PC-3 (cell line): ENCODE results near the gene MARF1. TPM values are rescaled to one million over a fixed set of nuclear protein-coding genes. Genes with fewer than 3 reads are reported as not detected.

Experiments used
- ATAC-seq: fragments of 200-7000 bp; cut with Tn5 transposase; 2 replicates; pipeline ENCODE4 v1.9.1; 2020; ENCODE audit warnings: mild to moderate bottlenecking, moderate library complexity
- BruUV-seq: library from RNA; stranded (reverse); fragments of 400-500 nt; replicated peaks from 2 replicates; lab custom pipeline; 2021; lab: Mats Ljungman, UMichigan
- CTCF ChIA-PET: fragments of 300-600 bp; sonication (Branson Sonifier 250); formaldehyde crosslinking; loops from one replicate; lab custom pipeline; 2022; ENCODE audit warnings: antibody characterized with exemption; lab: Charles Lee
- POLR2A ChIA-PET: fragments of 300-600 bp; sonication (Branson Sonifier 250); formaldehyde crosslinking; loops from one replicate; lab custom pipeline; 2022; ENCODE audit warnings: antibody characterized with exemption; ENCODE audit not compliant: unreplicated experiment; lab: Charles Lee
- DNase-seq: peaks from one replicate; pipeline ENCODE4 v3.0.0-alpha.2; 2015
- H2AFZ ChIP-seq: fragments of 300-600 bp; sonication (generic); 2 replicates; pipeline ENCODE4 v1.6.0; 2016; ENCODE audit warnings: antibody characterized with exemption, low read length
- H3F3A ChIP-seq: fragments of 300-600 bp; sonication (generic); one replicate; pipeline ENCODE4 v1.6.0; 2017; ENCODE audit warnings: antibody characterized with exemption, low read length, control low read depth, mild to moderate bottlenecking; ENCODE audit not compliant: unreplicated experiment
- H3K27ac ChIP-seq: fragments of 300-600 bp; sonication (generic); 2 replicates; pipeline ENCODE4 v1.5.1; 2016; ENCODE audit warnings: mild to moderate bottlenecking, low read length
- H3K27me3 ChIP-seq: fragments of 300-600 bp; sonication (generic); 2 replicates; pipeline ENCODE4 v1.6.1; 2016; ENCODE audit warnings: low read length, mixed read lengths
- H3K36me3 ChIP-seq: fragments of 300-600 bp; sonication (generic); 2 replicates; pipeline ENCODE4 v1.6.1; 2016; ENCODE audit warnings: low read depth, mixed run types, low read length, mixed read lengths
- H3K4me1 ChIP-seq: fragments of 300-600 bp; sonication (generic); 2 replicates; pipeline ENCODE4 v1.5.1; 2016; ENCODE audit warnings: low read length; ENCODE audit not compliant: insufficient read depth
- H3K4me2 ChIP-seq: fragments of 300-600 bp; sonication (generic); 2 replicates; pipeline ENCODE4 v1.6.0; 2016; ENCODE audit warnings: low read length
- H3K4me3 ChIP-seq: fragments of 300-600 bp; sonication (generic); 2 replicates; pipeline ENCODE4 v1.5.1; 2016; ENCODE audit warnings: mild to moderate bottlenecking, low read length, mixed read lengths
- H3K79me2 ChIP-seq: fragments of 300-600 bp; sonication (generic); 2 replicates; pipeline ENCODE4 v1.6.1; 2017; ENCODE audit warnings: low read length, mixed read lengths
- H3K9ac ChIP-seq: fragments of 300-600 bp; sonication (generic); 2 replicates; pipeline ENCODE4 v1.6.0; 2016; ENCODE audit warnings: mild to moderate bottlenecking, low read length
- H3K9me2 ChIP-seq: fragments of 300-600 bp; sonication (generic); replicated peaks from 2 replicates; pipeline ENCODE4 v1.6.1; 2016; ENCODE audit warnings: mixed run types, low read length, mixed read lengths
- H3K9me3 ChIP-seq: fragments of 300-600 bp; sonication (generic); 2 replicates; pipeline ENCODE4 v1.6.1; 2016; ENCODE audit warnings: low read length, mixed read lengths
- H4K20me1 ChIP-seq: fragments of 300-600 bp; sonication (generic); 2 replicates; pipeline ENCODE4 v1.6.1; 2016; ENCODE audit warnings: low read length, mixed read lengths
- CTCF ChIP-seq: fragments of 300-600 bp; sonication (generic); conservative IDR thresholded peaks from 2 replicates; pipeline ENCODE4 v1.5.1; 2017; ENCODE audit warnings: antibody characterized with exemption, low read depth, mild to moderate bottlenecking, low read length
- EZH2 ChIP-seq: fragments of 300-600 bp; sonication (generic); IDR thresholded peaks from one replicate; pipeline ENCODE4 v1.6.1; 2017; ENCODE audit warnings: antibody characterized with exemption, mild to moderate bottlenecking, low read length; ENCODE audit not compliant: unreplicated experiment
- EZH2phosphoT487 ChIP-seq: fragments of 300-600 bp; sonication (generic); IDR thresholded peaks from 2 replicates; pipeline ENCODE4 v1.6.1; 2018; ENCODE audit warnings: mild to moderate bottlenecking, antibody characterized with exemption, low read length, borderline replicate concordance
- intact Hi-C: fragments of 100-400 bp; cut with micrococcal nuclease; formaldehyde crosslinking; loops from 2 replicates; pipeline ENCODE4 v1.9.0; 2023
- total RNA-seq: library from RNA; depleted of rRNA; stranded (reverse); fragments of >200 nt; gene quantifications from 2 replicates; pipeline ENCODE4 v1.2.3, GENCODE V29; 2014

Gene MARF1
- total RNA-seq, 1 experiment from 2014 or later: 6.7 TPM

GRCh38 chr16:15553313-15554088, 89.5 kb downstream of the MARF1 start:
- no peaks in the 10 kb centered on the region for H4K20me1 ChIP-seq
- ChIA-PET CTCF (no interaction called here), POLR2A (no interaction called here)
- H3K4me1 ChIP-seq: no peaks in the 10 kb centered on the region
- H3K4me2 ChIP-seq: no peak overlapping the region
- H3K4me3 ChIP-seq: no peak overlapping the region
- TF ChIP-seq CTCF (no peak), EZH2phosphoT487 (no peak), EZH2 (no peak)
- no peaks in the 10 kb centered on the region for H3K36me3 ChIP-seq
- intact Hi-C loops: loop anchor here (10.0 kb wide), 1 partner anchor 69 kb away; no protein-coding TSS in a partner anchor
- H3K79me2 ChIP-seq: no peaks in the 10 kb centered on the region
- H3K9me3 ChIP-seq: no peaks in the 10 kb centered on the region
- DNase-seq (no peak), ATAC-seq (no peak)
- H3F3A ChIP-seq: no peaks in the 10 kb centered on the region
- no peak overlapping the region for H3K27ac ChIP-seq
- H3K9me2 ChIP-seq: no peaks in the 10 kb centered on the region
- no peak overlapping the region for H3K9ac ChIP-seq
- no TSS peak for BruUV-seq
- H3K27me3 ChIP-seq: no peaks in the 10 kb centered on the region
- H2AFZ ChIP-seq: no peak overlapping the region

GRCh38 chr16:15552507-15552906, 90.4 kb downstream of the MARF1 start:
- DNase-seq (no peak), ATAC-seq (no peak)
- CTCF ChIA-PET: no interaction called here
- no peak overlapping the region for H3K4me2 ChIP-seq
- no peak overlapping the region for H3K4me3 ChIP-seq
- no peaks in the 10 kb centered on the region for H3K9me2 ChIP-seq
- no peaks in the 10 kb centered on the region for H3F3A ChIP-seq
- no peak overlapping the region for H3K27ac ChIP-seq
- H2AFZ ChIP-seq: no peak overlapping the region
- POLR2A ChIA-PET: no interaction called here
- no peaks in the 10 kb centered on the region for H4K20me1 ChIP-seq
- TF ChIP-seq CTCF (no peak), EZH2 (no peak), EZH2phosphoT487 (no peak)
- no peaks in the 10 kb centered on the region for H3K27me3 ChIP-seq
- no peaks in the 10 kb centered on the region for H3K79me2 ChIP-seq
- no peaks in the 10 kb centered on the region for H3K4me1 ChIP-seq
- no TSS peak for BruUV-seq
- H3K36me3 ChIP-seq: no peaks in the 10 kb centered on the region
- intact Hi-C loops: loop anchor here (10.0 kb wide), 1 partner anchor 68 kb away; no protein-coding TSS in a partner anchor
- no peaks in the 10 kb centered on the region for H3K9me3 ChIP-seq
- H3K9ac ChIP-seq: no peak overlapping the region

GRCh38 chr16:15548482-15548891, 94.5 kb downstream of the MARF1 start:
- Histone ChIP-seq H3K9ac (no peak overlapping the region), H3K27me3 (no peaks in the 10 kb centered on the region), H3K4me3 (no peak overlapping the region), H3K36me3 (no peaks in the 10 kb centered on the region), H3K9me3 (no peaks in the 10 kb centered on the region), H2AFZ (no peak overlapping the region), H3K27ac (no peak overlapping the region), H3F3A (no peaks in the 10 kb centered on the region), H3K79me2 (no peaks in the 10 kb centered on the region), H3K4me1 (no peaks in the 10 kb centered on the region), H3K9me2 (no peaks in the 10 kb centered on the region), H3K4me2 (no peak overlapping the region), H4K20me1 (no peaks in the 10 kb centered on the region)
- ATAC-seq (no peak), DNase-seq (no peak)
- ChIA-PET POLR2A (no interaction called here), CTCF (interaction anchor here (0.7 kb wide), 1 partner anchor 134 kb away, joined by 3 read pairs; no protein-coding TSS in a partner anchor)
- intact Hi-C loops: no loop called here
- no TSS peak for BruUV-seq
- no peak for TF ChIP-seq EZH2
- TF ChIP-seq EZH2phosphoT487: no peak
